Esophagus squamous epithelium (tissue), 4 donors: ENCODE measurements around the gene SERPINA12.

Experiments
- CTCF ChIP-seq, 6 experiments: fragments of 450-650 bp in 4 of 6; fragments of 200-600 bp in 2 of 6; sonication (generic) in 2 of 6; IDR thresholded peaks; one replicate each; pipeline ENCODE4 v1.5.1; 2016 to 2019; ENCODE audit warnings: antibody characterized with exemption in 6 of 6, mild to moderate bottlenecking in 4 of 6, moderate library complexity in 4 of 6
- POLR2A ChIP-seq, 4 donors: fragments of 450-650 bp; IDR thresholded peaks; one replicate each; pipeline ENCODE4 v1.6.1; 2017; ENCODE audit warnings: antibody characterized with exemption in 4 of 4, mild to moderate bottlenecking in 4 of 4, moderate library complexity in 3 of 4

DNA sequence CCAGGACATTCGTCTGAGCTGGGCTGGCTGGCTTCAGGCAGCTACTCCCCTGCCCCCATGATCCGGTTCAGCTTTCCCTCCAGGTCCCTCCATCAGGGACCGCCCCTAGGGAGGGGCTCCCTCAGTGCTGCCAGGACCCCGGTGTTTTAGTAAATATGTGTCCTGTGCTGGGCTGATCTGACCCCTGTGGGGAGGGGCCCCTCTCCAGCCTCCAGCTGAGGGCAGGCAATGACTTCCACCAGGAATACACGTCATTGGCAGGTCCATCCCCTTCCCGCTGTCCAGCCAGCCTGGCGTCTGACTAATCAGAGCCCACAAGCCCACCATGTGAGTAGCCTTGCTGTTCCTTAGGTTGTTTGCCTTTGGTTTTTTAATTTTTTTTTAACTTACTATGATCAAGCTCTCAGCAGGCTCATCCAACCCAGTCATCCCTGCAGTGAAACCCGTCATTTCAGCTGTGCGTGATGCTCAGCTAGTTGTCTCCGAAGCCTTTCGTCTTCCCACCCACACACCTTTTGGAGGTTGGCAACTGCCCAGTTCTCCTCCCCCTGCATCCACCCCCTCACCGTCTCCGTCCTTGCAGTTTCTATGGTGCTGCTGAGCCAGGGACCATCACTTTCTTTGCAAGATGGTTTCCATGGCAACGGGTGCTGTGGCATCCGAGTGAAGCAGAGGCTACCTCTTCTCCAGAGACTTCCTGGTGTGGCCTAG is 36.0 kb upstream of the SERPINA12 start:
- no peak for TF ChIP-seq CTCF (IDR thresholded peaks at IDR 0.05)
- TF ChIP-seq POLR2A (IDR thresholded peaks at IDR 0.05), result no peak
